DMS79 treated with DMSO at 0.1 percent for 48 hours (cell line): ENCODE results near the gene DHRS7B.
"Not testable (repeated sequence)": the region's sequence is repeated elsewhere in the genome, so short reads cannot be mapped to it uniquely, and the experiment has no call there.

Experiments
- DNase-seq: peaks from one replicate; lab custom pipeline; 2025; lab: John Stamatoyannopoulos, UW

DHRS7B gene

GRCh38 chr17:21126645-21127508 lies at the start of gene DHRS7B:
DHRS7B (plus strand) TSS chr17:21126964; CDS start chr17:21126972, 8 bp downstream.
- peak; percentile 72 for DNase-seq

GRCh38 chr17:21077281-21077680 lies 49.5 kb upstream of the DHRS7B start:
- no peak for DNase-seq

GRCh38 chr17:21078016-21078780 lies 48.6 kb upstream of the DHRS7B start:
- no peak for DNase-seq

- no peak for DNase-seq
Observed at GRCh38 chr17:21079196-21079595, 47.6 kb upstream of the DHRS7B start.

GRCh38 chr17:21082001-21082436 lies 44.7 kb upstream of the DHRS7B start:
- DNase-seq: no peak

GRCh38 chr17:21085280-21085679 lies 41.5 kb upstream of the DHRS7B start:
- not testable (repeated sequence) for DNase-seq

- no peak for DNase-seq
Observed at GRCh38 chr17:21085707-21086106, 41.1 kb upstream of the DHRS7B start.

- DNase-seq: no peak
Observed at GRCh38 chr17:21089145-21089544, 37.6 kb upstream of the DHRS7B start.

GRCh38 chr17:21089933-21090901 lies 36.5 kb upstream of the DHRS7B start:
- DNase-seq: no peak

GRCh38 chr17:21090902-21091618 lies 35.7 kb upstream of the DHRS7B start:
- no peak for DNase-seq

GRCh38 chr17:21094298-21094704 lies 32.5 kb upstream of the DHRS7B start:
- no peak for DNase-seq

GRCh38 chr17:21095735-21096134 lies 31.0 kb upstream of the DHRS7B start:
- no peak for DNase-seq

GRCh38 chr17:21096874-21097273 lies 29.9 kb upstream of the DHRS7B start:
- DNase-seq: no peak

- DNase-seq: peak; percentile 71
Observed at GRCh38 chr17:21098934-21099689, 27.7 kb upstream of the DHRS7B start.

- DNase-seq: no peak
Observed at GRCh38 chr17:21100636-21101035, 26.1 kb upstream of the DHRS7B start.

GRCh38 chr17:21104608-21105007 lies 22.2 kb upstream of the DHRS7B start:
- DNase-seq: no peak

GRCh38 chr17:21105064-21105894 lies 21.5 kb upstream of the DHRS7B start:
- no peak for DNase-seq

GRCh38 chr17:21106316-21106715 lies 20.4 kb upstream of the DHRS7B start:
- no peak for DNase-seq

GRCh38 chr17:21107067-21107650 lies 19.6 kb upstream of the DHRS7B start:
- not testable (repeated sequence) for DNase-seq
